ENCODE measurements around the gene CPSF6. TPM values are rescaled to one million over a fixed set of nuclear protein-coding genes. Genes with fewer than 3 reads are reported as not detected.

CPSF6 gene
- total RNA-seq, 1 experiment from 2014 or later: 77.9 TPM

- Histone ChIP-seq H3K79me2 (ENCODE audit: low read depth) (no peaks in the 10 kb centered on the region), H4K20me1 (ENCODE audit: insufficient read depth) (no peaks in the 10 kb centered on the region), H3K27ac (no peak overlapping the region), H3K9me3 (ENCODE audit: insufficient read depth, low read depth) (no peaks in the 10 kb centered on the region), H3K4me3 (no peak overlapping the region), H3K4me2 (no peak overlapping the region), H3K4me1 (replicated peaks; ENCODE audit: insufficient read depth) (no peaks in the 10 kb centered on the region), H3K36me3 (ENCODE audit: low read depth) (no peaks in the 10 kb centered on the region), H2AFZ (no peak overlapping the region), H3F3A (ENCODE audit: insufficient read depth, low read depth) (no peaks in the 10 kb centered on the region), H3K9me2 (ENCODE audit: insufficient read depth) (no peaks in the 10 kb centered on the region), H3K27me3 (ENCODE audit: insufficient read depth, low read depth) (no peaks in the 10 kb centered on the region)
- TF ChIP-seq CTCF (conservative IDR thresholded peaks at IDR 0.05) (no peak), EZH2 (IDR thresholded peaks at IDR 0.05; ENCODE audit: low read depth) (no peak)
- intact Hi-C loops (cut with micrococcal nuclease; ENCODE audit: unreplicated experiment): no loop called here
- ChIA-PET POLR2A (ENCODE audit: unreplicated experiment) (no interaction called here), CTCF (no interaction called here)
- DNase-seq: no peak
- no TSS peak for BruUV-seq (replicated peaks)
These were observed 25.2 kb upstream of the CPSF6 start for GRCh38 chr12:69214169-69214568.

- no peak overlapping the region for H2AFZ ChIP-seq
- intact Hi-C loops (cut with micrococcal nuclease; ENCODE audit: unreplicated experiment): no loop called here
- H3K9me3 ChIP-seq (ENCODE audit: insufficient read depth, low read depth): no peaks in the 10 kb centered on the region
- H4K20me1 ChIP-seq (ENCODE audit: insufficient read depth): no peaks in the 10 kb centered on the region
- H3K9me2 ChIP-seq (ENCODE audit: insufficient read depth): no peaks in the 10 kb centered on the region
- H3K27ac ChIP-seq: no peak overlapping the region
- BruUV-seq (replicated peaks): no TSS peak
- H3K36me3 ChIP-seq (ENCODE audit: low read depth): no peaks in the 10 kb centered on the region
- H3K4me2 ChIP-seq: no peak overlapping the region
- no peaks in the 10 kb centered on the region; the same call in 1 of the 2 replicates for H3F3A ChIP-seq (ENCODE audit: insufficient read depth, low read depth)
- no peak for DNase-seq
- ChIA-PET POLR2A (ENCODE audit: unreplicated experiment) (interaction anchor here (0.6 kb wide), 1 partner anchor 368 kb away, joined by 5 read pairs; no protein-coding TSS in a partner anchor), CTCF (no interaction called here)
- no peaks in the 10 kb centered on the region for H3K27me3 ChIP-seq (ENCODE audit: insufficient read depth, low read depth)
- H3K79me2 ChIP-seq (ENCODE audit: low read depth): no peaks in the 10 kb centered on the region
- H3K4me1 ChIP-seq (replicated peaks; ENCODE audit: insufficient read depth): no peaks in the 10 kb centered on the region
- H3K4me3 ChIP-seq: no peak overlapping the region
- TF ChIP-seq CTCF (conservative IDR thresholded peaks at IDR 0.05) (no peak), EZH2 (IDR thresholded peaks at IDR 0.05; ENCODE audit: low read depth) (no peak)
These were observed 14.0 kb upstream of the CPSF6 start for GRCh38 chr12:69225251-69225910.

GRCh38 chr12:69231479-69231878 lies 7.9 kb upstream of the CPSF6 start:
- Histone ChIP-seq H3F3A (ENCODE audit: insufficient read depth, low read depth) (no peaks in the 10 kb centered on the region; the same call in 1 of the 2 replicates), H3K79me2 (ENCODE audit: low read depth) (no peaks in the 10 kb centered on the region), H3K9me3 (ENCODE audit: insufficient read depth, low read depth) (no peaks in the 10 kb centered on the region), H3K27me3 (ENCODE audit: insufficient read depth, low read depth) (no peaks in the 10 kb centered on the region), H3K9me2 (ENCODE audit: insufficient read depth) (no peaks in the 10 kb centered on the region), H3K4me1 (replicated peaks; ENCODE audit: insufficient read depth) (no peaks in the 10 kb centered on the region), H3K36me3 (ENCODE audit: low read depth) (no peaks in the 10 kb centered on the region), H2AFZ (no peak overlapping the region), H3K27ac (no peak overlapping the region), H3K4me2 (no peak overlapping the region), H4K20me1 (ENCODE audit: insufficient read depth) (no peaks in the 10 kb centered on the region), H3K4me3 (no peak overlapping the region)
- no TSS peak for BruUV-seq (replicated peaks)
- DNase-seq: no peak
- CTCF ChIA-PET: no interaction called here
- intact Hi-C loops (cut with micrococcal nuclease; ENCODE audit: unreplicated experiment): no loop called here
- no peak for TF ChIP-seq CTCF (conservative IDR thresholded peaks at IDR 0.05)
- no peak for TF ChIP-seq EZH2 (IDR thresholded peaks at IDR 0.05; ENCODE audit: low read depth)
- POLR2A ChIA-PET (ENCODE audit: unreplicated experiment): no interaction called here
